Stromal cell of bone marrow (primary cell): ENCODE data around the gene RB1.

Experiments
- DNase-seq: peaks from one replicate; pipeline ENCODE4 v3.0.0-alpha.2; 2012; ENCODE audit warnings: low read depth

RB1 gene

DNA sequence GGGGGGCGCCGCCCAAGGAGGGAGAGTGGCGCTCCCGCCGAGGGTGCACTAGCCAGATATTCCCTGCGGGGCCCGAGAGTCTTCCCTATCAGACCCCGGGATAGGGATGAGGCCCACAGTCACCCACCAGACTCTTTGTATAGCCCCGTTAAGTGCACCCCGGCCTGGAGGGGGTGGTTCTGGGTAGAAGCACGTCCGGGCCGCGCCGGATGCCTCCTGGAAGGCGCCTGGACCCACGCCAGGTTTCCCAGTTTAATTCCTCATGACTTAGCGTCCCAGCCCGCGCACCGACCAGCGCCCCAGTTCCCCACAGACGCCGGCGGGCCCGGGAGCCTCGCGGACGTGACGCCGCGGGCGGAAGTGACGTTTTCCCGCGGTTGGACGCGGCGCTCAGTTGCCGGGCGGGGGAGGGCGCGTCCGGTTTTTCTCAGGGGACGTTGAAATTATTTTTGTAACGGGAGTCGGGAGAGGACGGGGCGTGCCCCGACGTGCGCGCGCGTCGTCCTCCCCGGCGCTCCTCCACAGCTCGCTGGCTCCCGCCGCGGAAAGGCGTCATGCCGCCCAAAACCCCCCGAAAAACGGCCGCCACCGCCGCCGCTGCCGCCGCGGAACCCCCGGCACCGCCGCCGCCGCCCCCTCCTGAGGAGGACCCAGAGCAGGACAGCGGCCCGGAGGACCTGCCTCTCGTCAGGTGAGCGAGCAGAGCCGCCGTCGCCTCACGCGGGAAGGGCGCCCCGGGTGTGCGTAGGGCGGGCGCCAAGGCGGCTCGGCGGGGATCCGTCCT is at the start of gene RB1:
RB1 (plus strand) TSS at position 393 of the 784 bp plus-strand sequence; CDS start at position 555, 162 bp downstream.
- DNase-seq, result peak; percentile 79

DNA sequence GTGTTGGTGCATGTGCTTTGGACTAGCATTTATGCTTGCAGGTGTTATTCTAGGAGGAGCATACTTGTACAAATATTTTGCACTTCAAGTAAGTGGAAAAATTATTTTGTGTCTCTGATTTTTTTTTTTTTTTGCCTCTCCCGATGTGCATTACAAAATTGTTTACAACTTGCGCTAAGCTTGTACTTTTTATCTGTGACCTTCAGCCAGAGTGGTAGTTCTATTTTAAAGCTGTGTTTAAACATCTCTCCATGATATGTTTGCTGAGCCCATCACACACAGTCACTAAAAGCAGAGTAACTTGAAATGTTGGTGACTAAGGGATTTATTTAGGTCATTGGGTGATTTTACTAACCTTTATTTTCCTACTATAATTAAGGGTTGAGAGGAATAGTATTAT is 49.7 kb upstream of the RB1 start:
- DNase-seq, result no peak

GRCh38 chr13:48255090-48255489 is 48.5 kb upstream of the RB1 start:
- DNase-seq, result no peak

DNA sequence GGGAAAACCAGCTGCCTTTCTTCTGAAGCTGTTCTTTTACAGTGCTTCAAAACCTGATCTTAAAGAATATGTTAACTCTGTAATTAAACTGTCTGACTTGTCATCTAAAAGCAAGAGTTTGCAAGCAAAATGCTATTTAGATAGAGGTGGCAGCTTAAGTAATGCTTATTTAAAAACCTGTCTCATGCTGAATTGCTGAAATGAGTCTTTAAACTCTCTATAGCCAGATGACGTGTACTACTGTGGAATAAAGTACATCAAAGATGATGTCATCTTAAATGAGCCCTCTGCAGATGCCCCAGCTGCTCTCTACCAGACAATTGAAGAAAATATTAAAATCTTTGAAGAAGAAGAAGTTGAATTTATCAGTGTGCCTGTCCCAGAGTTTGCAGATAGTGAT is 47.6 kb upstream of the RB1 start:
- no peak for DNase-seq

GRCh38 chr13:48258002-48258401 is 45.5 kb upstream of the RB1 start:
- no peak for DNase-seq

- DNase-seq, result no peak
Observed at GRCh38 chr13:48258430-48258829, 45.1 kb upstream of the RB1 start.

DNA sequence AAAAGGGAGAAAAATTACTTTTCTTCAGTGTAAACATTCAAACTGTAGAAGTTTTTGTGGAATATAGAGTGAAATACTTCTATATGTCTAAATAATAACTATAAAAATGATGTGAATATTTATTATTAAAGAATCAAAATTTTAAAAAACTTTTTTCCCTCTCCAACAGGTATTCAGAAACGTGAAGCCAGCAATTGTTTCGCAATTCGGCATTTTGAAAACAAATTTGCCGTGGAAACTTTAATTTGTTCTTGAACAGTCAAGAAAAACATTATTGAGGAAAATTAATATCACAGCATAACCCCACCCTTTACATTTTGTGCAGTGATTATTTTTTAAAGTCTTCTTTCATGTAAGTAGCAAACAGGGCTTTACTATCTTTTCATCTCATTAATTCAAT is 42.6 kb upstream of the RB1 start:
- no peak for DNase-seq

DNA sequence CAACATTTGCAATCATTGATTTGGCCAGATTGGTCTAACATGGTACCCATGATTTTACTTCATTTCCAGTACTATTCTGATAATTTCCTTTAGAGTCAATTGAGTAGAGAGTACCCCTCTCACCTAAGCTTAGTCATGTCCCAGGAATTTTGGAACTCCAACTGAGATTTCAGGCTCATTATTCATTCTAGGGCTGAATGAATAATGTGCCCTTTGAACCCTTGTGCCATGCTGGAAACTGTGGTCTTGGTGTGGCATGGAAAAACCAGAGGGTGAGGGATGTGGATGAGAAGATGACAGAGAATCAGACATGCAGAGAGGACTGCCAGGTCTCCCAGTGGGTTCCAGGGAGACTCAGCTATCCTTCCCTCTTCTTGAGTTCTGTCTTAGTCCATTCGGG is 40.4 kb upstream of the RB1 start:
- no peak for DNase-seq

DNA sequence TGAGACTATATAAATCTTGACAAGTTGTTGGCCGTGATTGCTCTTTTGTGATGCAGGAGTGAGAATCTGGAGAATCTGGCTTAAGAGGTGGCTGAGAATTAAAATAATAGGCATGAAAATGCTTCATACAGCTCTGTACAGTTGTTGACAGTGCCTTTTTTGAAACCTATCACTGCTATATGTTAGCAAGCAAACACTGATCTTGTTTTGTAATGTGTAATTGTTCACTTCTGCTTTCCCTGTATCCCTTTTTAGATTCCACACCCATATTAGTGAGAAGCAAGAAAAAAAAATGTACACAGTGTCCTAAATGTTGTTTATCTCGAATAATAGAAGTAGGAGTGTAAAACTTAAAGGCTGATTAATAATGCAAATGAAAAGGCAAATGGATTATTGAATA is 39.5 kb upstream of the RB1 start:
- DNase-seq, result no peak

GRCh38 chr13:48265217-48265815 is 38.2 kb upstream of the RB1 start:
- DNase-seq, result no peak

GRCh38 chr13:48266150-48266549 is 37.4 kb upstream of the RB1 start:
- DNase-seq, result no peak

GRCh38 chr13:48266701-48267639 is 36.6 kb upstream of the RB1 start:
- DNase-seq, result no peak

DNA sequence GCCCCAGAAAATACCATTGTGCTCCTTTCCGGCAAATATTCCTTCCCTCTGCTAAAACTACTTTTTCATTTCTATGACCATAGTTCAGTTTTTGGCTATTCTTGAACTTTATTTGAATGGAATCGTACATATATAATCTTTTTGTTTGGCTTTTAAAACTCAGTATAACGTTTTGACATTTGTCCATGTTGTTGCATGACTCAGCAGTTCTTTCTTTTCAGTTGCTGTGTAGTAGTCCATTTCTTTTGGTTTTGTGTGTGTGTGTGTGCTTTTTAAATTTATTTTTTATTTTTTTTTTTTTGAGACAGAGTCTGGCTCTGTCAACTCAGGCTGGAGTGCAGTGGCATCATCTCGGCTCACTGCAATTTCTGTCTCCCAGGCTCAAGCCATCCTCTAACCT is 35.5 kb upstream of the RB1 start:
- no peak for DNase-seq

GRCh38 chr13:48273346-48273745 is 30.2 kb upstream of the RB1 start:
- no peak for DNase-seq

- DNase-seq, result peak; percentile 13
Observed at GRCh38 chr13:48275507-48275906, 28.0 kb upstream of the RB1 start.

DNA sequence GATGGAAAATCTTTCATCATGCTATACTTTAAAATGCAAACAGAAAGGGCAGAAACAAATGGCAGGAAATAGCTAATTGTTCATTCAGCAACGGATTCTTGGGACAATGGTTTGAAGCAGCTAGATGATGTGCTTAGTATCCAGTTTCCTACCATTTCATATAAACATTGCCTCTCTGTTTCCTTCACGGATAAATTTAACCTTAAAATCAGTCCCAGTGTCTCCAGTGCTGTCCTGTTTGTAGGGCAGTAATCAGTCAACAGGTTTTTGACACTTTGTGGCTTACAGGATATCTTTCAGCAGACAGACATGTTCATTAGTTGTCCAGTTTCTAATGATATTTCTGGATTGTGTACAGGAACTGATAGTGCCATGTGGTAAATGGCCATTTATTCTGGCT is 24.7 kb upstream of the RB1 start:
- no peak for DNase-seq

GRCh38 chr13:48281556-48281955 is 22.0 kb upstream of the RB1 start:
- DNase-seq, result no peak

- no peak for DNase-seq
Observed at GRCh38 chr13:48291730-48292129, 11.8 kb upstream of the RB1 start.

DNA sequence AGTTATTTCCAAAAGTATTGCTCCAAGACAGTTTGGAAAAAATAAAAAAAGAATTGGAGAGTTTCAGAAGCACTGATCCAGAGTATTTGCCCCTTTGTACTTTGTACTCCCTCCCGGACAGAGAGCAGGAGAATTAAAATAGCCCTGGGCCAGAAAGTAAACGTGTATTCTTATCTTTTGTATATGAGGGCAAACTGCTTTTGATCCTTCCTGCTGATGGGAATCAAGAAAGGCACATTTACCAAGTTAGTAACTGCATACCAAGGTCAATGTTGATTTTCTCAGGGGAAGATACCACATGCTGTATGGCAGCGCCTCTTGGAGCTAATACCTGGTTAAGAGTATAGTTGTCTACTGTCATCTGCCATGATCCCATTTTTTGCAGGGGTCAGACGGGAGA is 10.9 kb upstream of the RB1 start:
- no peak for DNase-seq

- DNase-seq, result no peak
Observed at GRCh38 chr13:48294653-48295052, 8.9 kb upstream of the RB1 start.

GRCh38 chr13:48295271-48295670 is 8.3 kb upstream of the RB1 start:
- no peak for DNase-seq

DNA sequence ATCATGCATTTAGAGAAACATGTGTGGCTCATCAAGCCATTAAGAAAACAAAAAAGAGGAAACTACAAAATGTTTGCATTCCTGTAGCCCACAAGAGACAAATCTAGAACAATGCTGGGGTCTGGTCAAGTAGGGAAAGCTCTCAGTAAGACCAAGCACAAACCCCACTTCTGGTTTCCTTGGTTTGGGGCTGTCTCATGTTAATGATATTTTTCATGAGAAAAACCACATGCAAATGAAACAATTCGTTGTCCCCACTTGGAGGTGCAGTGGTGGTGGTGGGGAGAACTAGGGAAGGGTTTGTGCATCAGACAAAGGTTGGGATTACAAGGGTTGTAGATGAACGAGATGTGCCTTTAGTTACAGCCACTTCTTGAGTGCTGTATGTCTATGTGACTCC is 7.0 kb upstream of the RB1 start:
- DNase-seq, result no peak
